OCI-LY7 (cell line): ENCODE measurements around the gene PIK3AP1.

ENCODE experiments used
- EZH2phosphoT487 ChIP-seq: fragments of 200-600 bp; sonication (generic); IDR thresholded peaks from 2 replicates; pipeline ENCODE4 v1.6.1; 2018; ENCODE audit warnings: low read depth, borderline replicate concordance, mild to moderate bottlenecking, mixed run types, antibody characterized with exemption, low read length, moderate library complexity, mixed read lengths
- TF ChIP-seq, protein P1 (sequence below): fragments of 200-600 bp; sonication (generic); conservative IDR thresholded peaks from 2 replicates; pipeline ENCODE4 v1.5.1; 2014; ENCODE audit warnings: mild to moderate bottlenecking, antibody characterized with exemption, low read length, moderate library complexity, mixed read lengths

DNA sequence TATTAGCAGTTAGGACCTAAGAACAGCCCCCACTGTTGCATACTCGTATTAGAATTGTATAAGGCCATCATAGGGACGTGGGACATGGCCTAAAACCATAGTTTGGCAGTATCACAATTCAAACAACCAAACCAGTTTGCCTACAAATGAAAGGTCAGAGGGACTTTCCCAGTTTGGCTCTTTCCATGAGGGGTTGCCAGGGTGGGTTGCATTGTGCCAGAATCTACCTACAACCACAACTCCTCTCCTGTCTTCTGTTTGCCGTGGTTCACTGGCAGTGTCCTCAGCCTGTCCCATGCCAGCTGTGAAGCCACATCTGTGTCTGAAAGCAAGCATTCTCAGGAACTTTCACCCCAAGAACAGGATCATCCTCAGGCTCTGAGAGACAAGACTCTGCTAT, 44.5 kb downstream of the PIK3AP1 start:
- TF ChIP-seq, protein P1, sequence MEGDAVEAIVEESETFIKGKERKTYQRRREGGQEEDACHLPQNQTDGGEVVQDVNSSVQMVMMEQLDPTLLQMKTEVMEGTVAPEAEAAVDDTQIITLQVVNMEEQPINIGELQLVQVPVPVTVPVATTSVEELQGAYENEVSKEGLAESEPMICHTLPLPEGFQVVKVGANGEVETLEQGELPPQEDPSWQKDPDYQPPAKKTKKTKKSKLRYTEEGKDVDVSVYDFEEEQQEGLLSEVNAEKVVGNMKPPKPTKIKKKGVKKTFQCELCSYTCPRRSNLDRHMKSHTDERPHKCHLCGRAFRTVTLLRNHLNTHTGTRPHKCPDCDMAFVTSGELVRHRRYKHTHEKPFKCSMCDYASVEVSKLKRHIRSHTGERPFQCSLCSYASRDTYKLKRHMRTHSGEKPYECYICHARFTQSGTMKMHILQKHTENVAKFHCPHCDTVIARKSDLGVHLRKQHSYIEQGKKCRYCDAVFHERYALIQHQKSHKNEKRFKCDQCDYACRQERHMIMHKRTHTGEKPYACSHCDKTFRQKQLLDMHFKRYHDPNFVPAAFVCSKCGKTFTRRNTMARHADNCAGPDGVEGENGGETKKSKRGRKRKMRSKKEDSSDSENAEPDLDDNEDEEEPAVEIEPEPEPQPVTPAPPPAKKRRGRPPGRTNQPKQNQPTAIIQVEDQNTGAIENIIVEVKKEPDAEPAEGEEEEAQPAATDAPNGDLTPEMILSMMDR: no peak
- TF ChIP-seq EZH2phosphoT487: no peak
